DMS53 treated with DMSO at 0.1 percent for 48 hours (cell line): ENCODE measurements around the gene SHISA5.
"Not testable (repeated sequence)": the region's sequence is repeated elsewhere in the genome, so short reads cannot be mapped to it uniquely, and the experiment has no call there.

ENCODE experiments used
- DNase-seq: peaks from one replicate; lab custom pipeline; 2025; ENCODE audit not compliant: unreplicated experiment; lab: John Stamatoyannopoulos, UW

The SHISA5 gene

DNA sequence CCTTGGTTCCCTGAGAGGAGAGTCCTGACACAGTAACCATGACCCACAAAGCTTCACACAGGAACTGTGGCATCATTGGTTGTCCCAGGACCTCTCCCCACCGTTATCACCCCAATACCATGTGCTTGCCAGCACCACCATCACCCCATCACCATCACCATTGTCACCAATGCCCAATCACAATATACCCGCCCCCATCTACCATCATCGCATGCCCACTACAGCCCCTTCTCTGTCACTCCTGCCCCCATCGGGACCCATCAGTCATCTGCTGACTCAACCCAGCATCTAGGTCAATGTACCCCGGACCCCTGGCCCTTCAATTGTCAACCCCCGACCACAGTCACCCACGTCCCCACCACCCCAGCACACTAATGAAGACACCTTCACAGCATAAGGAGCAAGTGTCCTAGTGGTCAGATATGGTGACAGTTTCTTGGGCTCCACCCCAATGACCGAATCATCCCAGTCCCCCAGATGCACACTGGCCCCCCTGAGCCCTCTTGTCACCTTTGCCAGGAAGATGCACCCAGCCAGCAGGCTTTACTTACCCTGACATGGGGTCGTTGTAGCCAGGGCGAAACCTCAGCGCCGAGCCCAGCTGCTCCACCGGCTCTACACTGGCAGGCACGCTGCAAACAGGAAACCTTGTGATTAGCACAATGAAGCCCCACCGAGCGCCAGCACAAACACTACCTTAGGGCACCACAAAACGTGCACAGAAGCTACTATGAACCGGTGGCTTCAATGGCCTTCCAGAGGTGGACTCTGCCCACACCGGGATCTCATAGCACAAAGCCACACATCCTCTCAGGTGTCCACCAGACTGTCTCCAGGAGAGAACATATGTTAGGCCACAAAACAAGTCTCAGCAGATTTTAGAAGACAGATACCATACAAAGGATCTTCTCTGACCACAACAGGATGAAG lies 25.1 kb downstream of the SHISA5 start:
- no peak for DNase-seq

DNA sequence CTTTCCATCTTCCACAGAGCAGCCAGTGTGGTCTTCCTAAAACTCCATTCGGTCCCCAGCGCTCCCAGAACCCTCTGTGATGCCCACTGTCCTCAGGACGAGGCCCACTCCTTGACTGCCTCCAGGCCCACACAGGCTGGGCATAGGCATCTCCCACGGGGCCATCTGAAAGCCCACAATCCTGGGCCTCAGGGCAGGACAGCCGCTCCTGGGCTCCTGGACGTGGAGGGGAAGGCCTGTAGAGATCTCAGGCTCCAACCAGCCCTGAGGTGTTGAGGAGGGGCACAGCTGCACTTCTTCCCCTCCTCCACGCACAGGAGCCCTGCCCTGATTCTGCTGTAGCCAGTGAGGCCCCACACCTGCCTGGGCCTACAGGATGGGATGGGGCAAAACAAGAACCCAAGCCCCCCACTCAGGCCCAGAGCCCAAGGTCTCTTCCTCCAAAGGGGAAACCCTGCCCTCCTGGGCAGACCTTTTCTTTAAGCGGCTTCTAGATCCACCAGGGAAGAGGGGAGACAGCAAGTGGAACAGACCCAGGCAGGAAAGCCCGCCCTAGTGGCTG lies 25.9 kb downstream of the SHISA5 start:
- DNase-seq: no peak

GRCh38 chr3:48476426-48477053 lies 27.4 kb downstream of the SHISA5 start:
- no peak for DNase-seq

DNA sequence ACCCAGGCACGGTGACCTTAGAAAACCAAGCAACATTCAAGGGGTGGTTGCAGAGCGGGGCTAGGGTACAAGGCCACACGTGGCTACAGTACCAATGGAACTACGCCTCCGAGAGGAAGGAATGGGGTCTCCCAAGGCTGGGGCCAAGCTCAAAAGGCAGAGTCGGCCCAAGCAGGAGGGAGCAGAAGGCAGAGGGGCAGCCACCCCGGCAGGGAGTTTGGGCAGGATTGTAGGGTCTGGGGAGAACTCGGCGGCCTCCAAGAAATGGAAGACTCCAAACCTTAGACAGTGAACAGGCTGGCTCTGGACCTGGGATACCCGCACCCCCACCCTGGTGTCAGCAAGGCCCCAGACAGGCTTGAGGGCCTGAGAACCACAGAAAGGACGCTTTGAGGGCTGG lies 28.8 kb downstream of the SHISA5 start:
- no peak for DNase-seq

GRCh38 chr3:48474619-48475018 lies 29.4 kb downstream of the SHISA5 start:
- DNase-seq: no peak

GRCh38 chr3:48474031-48474430 lies 29.9 kb downstream of the SHISA5 start:
- not testable (repeated sequence) for DNase-seq

DNA sequence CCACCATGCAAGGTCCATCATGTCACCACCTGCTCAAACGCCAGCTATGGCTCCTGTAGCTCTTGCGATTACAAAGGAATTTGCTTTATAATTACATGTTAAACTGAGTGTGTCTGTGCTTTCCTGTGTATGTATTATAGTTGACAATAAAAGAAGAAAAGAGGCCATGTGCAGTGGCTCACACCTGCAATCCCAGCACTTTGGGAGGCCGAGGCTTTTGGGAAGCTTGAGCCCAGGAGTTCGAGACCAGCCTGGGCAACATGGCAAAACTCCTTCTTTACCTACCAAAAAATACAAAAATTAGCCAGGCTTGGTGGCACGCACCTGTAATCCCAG lies 30.4 kb downstream of the SHISA5 start:
- DNase-seq: no peak

- peak; percentile 47 for DNase-seq
Observed at GRCh38 chr3:48472923-48473616, 30.9 kb downstream of the SHISA5 start.

DNA sequence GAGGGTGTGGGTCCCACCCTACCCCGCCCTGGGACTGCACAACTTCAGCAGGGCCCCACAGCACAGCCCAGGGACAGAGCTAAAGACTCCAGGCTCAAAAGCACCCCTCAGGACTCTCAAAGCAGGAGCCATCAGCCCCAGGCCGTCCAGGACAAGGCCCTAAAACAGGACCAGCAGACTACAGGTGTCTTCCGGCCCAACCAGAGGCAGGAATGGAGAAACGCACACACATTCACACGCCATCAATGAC lies 31.4 kb downstream of the SHISA5 start:
- no peak for DNase-seq

- no peak for DNase-seq
Observed at GRCh38 chr3:48470286-48470685, 33.7 kb downstream of the SHISA5 start.

GRCh38 chr3:48469046-48469915 lies 34.7 kb downstream of the SHISA5 start:
- DNase-seq: no peak

GRCh38 chr3:48468329-48468731 lies 35.6 kb downstream of the SHISA5 start:
- no peak for DNase-seq

DNA sequence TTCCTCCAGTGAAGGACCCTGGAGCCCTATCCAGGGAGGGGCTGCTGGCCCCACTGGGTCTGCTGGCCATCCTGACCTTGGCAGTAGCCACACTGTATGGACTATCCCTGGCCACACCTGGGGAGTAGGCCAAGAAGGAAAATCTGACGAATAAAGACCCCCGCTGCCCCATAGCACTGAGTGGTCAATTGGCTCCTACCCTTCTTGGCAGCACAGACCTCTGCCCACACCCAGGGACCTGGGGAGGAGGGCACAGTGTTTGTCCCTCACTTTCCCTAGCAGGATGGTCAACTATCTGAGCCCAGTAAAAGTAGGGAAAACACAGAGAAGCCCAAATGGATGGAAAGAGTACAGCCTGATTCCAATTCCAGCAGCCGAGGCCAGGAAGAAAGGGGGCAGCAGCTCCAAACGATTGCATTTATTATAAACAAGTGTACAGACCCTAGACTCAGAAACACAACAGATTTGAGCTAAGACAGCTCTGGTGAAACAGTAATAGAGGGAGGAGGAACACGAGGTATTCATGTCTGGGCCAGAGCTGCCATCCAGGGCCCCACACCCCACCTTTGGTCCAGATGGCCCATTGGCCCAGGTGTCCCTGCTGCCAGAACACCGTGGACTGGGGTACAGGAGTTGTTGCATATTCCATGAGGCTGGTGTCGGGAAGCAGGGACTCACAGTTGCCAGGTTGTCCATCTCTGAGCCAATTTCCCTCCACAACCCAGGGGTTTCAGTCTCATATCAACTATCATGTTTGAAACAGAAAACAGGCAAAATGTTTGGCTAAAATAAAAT lies 36.3 kb downstream of the SHISA5 start:
- DNase-seq: no peak

DNA sequence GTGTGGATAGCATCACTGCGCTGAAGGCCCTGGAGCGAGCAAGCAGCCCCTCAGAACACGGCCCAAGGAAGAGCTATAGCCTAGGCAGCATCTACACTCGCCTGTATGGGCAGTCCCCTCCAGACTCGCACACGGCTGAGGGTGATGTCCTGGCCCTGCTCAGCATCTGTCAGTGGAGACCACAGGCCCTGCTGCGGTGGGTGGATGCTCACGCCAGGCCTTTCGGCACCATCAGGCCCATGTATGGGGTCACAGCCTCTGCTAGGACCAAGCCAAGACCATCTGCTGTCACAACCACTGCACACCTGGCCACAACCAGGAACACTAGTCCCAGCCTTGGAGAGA lies 36.9 kb downstream of the SHISA5 start:
- no peak for DNase-seq

DNA sequence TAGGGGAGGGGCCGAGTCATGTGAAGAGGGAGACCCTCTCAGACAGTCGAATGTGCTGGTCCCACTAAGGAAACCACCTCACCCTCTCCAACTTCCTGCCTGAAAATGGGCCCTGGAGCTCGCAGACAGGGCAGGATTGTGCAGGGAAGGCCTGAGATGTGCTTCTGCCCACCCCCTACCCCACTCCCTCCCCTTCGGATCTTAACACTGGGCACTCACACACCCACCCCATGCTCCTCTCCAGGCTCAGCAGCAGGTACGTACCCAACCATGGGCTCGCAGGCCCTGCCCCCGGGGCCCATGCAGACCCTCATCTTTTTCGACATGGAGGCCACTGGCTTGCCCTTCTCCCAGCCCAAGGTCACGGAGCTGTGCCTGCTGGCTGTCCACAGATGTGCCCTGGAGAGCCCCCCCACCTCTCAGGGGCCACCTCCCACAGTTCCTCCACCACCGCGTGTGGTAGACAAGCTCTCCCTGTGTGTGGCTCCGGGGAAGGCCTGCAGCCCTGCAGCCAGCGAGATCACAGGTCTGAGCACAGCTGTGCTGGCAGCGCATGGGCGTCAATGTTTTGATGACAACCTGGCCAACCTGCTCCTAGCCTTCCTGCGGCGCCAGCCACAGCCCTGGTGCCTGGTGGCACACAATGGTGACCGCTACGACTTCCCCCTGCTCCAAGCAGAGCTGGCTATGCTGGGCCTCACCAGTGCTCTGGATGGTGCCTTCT lies 37.4 kb downstream of the SHISA5 start:
- no peak for DNase-seq

DNA sequence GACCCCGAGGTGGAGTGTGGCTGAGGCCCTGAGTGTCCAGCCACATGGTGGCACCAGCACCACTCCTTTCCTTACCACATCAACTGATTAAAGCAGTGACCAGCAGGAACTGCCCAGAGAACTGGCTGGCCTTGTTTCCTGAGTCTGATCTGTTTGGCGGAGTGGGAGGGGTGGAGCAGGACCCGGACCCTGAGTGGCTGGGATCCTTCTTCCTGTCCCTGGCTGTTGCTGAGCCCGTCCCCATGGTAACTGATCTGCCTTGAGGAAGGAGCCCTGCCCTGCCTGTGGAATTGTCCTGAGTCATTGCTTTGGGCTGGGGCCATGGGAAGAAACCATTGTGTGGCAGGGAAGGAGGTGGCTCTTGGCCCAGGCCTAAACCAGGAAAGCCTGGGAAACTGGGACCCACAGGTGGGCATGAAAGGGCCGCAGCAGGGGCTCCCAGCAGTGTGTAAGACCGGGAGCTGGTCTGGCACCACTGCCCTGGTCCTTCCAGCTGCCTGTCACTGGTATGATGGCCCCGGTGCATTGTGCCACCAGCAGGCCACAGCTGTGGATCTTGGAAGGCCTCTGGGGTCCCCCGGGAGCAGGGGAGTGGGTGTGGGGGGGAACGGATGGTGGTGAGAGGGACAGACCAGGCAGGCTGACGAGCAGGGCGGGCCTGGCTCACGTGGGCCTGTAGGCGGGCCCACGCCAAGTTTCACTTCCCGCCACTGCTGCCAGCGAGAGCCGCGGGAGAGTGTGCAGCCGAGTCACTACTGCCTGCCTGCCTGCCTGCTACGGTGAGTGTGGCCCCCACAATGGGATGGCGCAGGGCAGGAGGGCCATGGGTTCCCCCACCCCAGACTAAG lies 38.2 kb downstream of the SHISA5 start:
- DNase-seq: peak; percentile 80

DNA sequence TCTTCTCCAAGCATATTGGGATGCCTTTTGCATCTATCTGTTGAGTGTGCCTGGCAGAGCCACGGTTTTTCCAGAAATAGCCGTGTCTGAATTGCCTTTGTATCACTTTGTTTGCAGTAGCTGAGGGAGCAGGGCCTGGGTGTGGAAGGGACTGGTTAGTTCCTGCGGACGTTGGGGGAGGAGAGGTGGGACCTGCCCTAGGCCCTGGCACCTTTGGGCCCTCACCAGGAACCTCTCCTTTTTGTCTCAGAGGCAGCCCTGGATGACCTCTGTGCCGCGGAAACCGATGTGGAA lies 38.8 kb downstream of the SHISA5 start:
- DNase-seq: no peak

DNA sequence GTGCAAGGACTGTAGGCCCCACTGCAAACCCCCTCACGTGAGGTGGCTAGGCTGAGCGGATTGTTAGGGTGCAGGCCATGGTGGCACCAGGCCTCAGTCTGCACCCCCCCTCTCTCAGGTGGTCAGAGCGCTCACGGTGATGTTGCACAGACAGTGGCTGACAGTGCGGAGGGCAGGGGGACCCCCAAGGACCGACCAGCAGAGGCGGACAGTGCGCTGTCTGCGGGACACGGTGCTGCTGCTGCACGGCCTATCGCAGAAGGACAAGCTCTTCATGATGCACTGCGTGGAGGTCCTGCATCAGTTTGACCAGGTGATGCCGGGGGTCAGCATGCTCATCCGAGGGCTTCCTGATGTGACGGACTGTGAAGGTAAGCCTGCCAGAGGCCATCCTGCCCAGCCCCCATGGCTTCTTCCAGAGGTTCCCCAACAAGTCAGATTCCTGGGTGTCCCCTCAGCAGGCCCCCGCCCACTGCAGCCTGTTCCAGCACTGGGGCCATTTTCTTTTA lies 39.2 kb downstream of the SHISA5 start:
- no peak for DNase-seq

DNA sequence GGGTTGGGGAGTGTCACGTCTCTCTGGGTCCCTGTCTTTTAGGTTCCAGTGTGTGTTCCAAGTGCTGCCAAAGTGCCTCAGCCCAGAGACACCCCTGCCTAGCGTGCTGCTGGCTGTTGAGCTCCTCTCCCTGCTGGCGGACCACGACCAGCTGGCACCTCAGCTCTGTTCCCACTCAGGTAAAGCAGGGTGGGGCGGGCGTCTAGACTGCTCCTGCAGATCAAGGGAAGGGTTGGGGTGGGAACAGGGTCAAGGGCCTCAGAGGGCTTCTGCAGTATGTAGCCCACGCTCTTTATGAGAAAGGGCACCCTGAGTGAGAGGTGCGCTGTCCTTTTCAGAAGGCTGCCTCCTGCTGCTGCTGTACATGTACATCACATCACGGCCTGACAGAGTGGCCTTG lies 40.3 kb downstream of the SHISA5 start:
- DNase-seq: no peak
